A549 treated with AZD9567 at 1 μM for 4 hours (cell line): Measurements from ENCODE around the gene FLT3. TPM values are rescaled to one million over a fixed set of nuclear protein-coding genes. Genes with fewer than 3 reads are reported as not detected.

Experiments
- total RNA-seq: library from RNA; stranded (reverse); fragments of 200-300 nt; extraction: Qiagen RNA extraction; gene quantifications from 5 replicates; pipeline ENCODE4 v1.2.3, GENCODE V29; 2022; ENCODE audit not compliant: insufficient read depth

Gene FLT3
- not detected in 5 replicates for total RNA-seq

GRCh38 chr13:28100150-28101121 lies at the start of gene FLT3:
FLT3 (minus strand) TSS chr13:28100576; CDS start chr13:28100510, 66 bp downstream.

GRCh38 chr13:28138012-28138755 lies 37.8 kb upstream of the FLT3 start, which contains the start of gene PAN3:
PAN3 (plus strand) TSS chr13:28138545; CDS start chr13:28138658, 113 bp downstream.

GRCh38 chr13:27988520-27988919 lies 111.9 kb downstream of the FLT3 start, which contains the start of gene URAD:
URAD (minus strand) TSS chr13:27988693; CDS start chr13:27988637, 56 bp downstream.

DNA sequence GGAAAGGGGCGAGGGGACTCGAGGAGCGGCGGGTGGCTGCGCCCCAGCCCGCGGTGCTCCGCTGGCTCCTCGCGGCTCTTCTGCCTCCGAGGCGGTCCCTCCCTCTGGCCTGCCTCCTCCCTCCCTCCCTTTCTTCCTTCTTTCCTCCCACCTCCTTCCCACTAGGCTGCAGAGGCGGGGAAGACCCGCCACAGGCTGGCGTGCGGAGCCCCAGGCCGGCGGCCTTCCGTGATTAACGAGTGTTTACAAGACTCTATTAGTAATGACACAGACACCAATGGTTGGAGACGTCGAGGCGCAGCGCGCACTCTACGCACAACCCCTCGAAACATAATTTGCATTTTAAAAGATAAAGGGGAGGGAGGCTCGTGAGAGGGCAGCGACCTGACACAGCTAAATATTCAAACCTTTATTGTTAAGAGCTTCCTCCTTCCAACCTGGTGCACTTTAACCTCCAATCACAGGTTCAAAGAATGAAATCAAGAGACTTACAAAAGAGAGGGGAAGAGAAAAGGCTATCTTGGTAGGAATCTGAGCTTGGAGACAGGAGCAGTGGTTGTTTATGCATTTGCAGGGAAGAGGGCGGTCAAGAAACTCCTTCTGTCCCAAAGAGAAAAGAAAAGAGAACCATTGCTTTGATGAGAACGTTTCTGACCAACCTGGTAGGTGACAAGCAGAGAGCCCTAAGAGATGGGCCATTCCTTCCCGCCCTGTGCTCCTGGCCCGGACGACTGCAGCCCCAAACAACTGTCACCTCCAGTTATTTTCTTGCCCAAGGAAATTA lies 131.1 kb downstream of the FLT3 start, which contains the start of gene CDX2:
CDX2 (minus strand) TSS at position 234 of the 784 bp plus-strand sequence. CDS start 309 bp downstream, outside the sequence.

Other genes with a start within 250 kb of the FLT3 start
- 0.03 to 1.1 TPM (median 0.09 TPM) in 5 replicates for gene PDX1, start 180.6 kb downstream of the FLT3 start, total RNA-seq
- 0.62 to 1.0 TPM (median 0.88 TPM) in 5 replicates for gene CDX2, start 131.3 kb downstream of the FLT3 start, total RNA-seq
- not detected in 5 replicates for gene URAD, start 111.9 kb downstream of the FLT3 start, total RNA-seq
- gene PAN3, start 38.0 kb upstream of the FLT3 start, total RNA-seq: 5.9 to 7.8 TPM (median 7.4 TPM) in 5 replicates